BE2C (cell line): Measurements from ENCODE around the gene LYRM4.

Experiments
- DNase-seq: peaks from one replicate; pipeline ENCODE4 v3.0.0-alpha.2; 2020
- H3K27me3 ChIP-seq: fragments of 250-450 bp; sonication (Bioruptor Pico); 2 replicates; pipeline ENCODE4 v1.5.1; 2020; ENCODE audit warnings: mild to moderate bottlenecking
- H3K36me3 ChIP-seq: fragments of 250-450 bp; sonication (Bioruptor Pico); 2 replicates; pipeline ENCODE4 v1.5.1; 2020; ENCODE audit warnings: mild to moderate bottlenecking
- H3K4me1 ChIP-seq: fragments of 250-450 bp; sonication (Bioruptor Pico); 2 replicates; pipeline ENCODE4 v1.5.1; 2020
- H3K4me3 ChIP-seq: 2 replicates; pipeline ENCODE4 v1.5.1; 2011; ENCODE audit warnings: low read depth, low read length
- H3K9me3 ChIP-seq: fragments of 250-450 bp; sonication (Bioruptor Pico); 2 replicates; pipeline ENCODE4 v1.5.1; 2020
- CTCF ChIP-seq: IDR thresholded peaks from 2 replicates; pipeline ENCODE4 v1.5.1; 2012; ENCODE audit warnings: mild to moderate bottlenecking, low read depth, low read length

LYRM4 gene

GRCh38 chr6:5293692-5294091, 32.9 kb upstream of the LYRM4 start:
- Histone ChIP-seq H3K27me3 (no peaks in the 10 kb centered on the region), H3K9me3 (no peaks in the 10 kb centered on the region), H3K36me3 (no peaks in the 10 kb centered on the region), H3K4me1 (no peaks in the 10 kb centered on the region), H3K4me3 (no peak overlapping the region)
- no peak for TF ChIP-seq CTCF
- DNase-seq = no peak

- no peaks in the 10 kb centered on the region for H3K4me1 ChIP-seq
- H3K36me3 ChIP-seq = no peaks in the 10 kb centered on the region
- H3K9me3 ChIP-seq = no peaks in the 10 kb centered on the region
- DNase-seq = no peak
- TF ChIP-seq CTCF = no peak
- no peak overlapping the region for H3K4me3 ChIP-seq
- H3K27me3 ChIP-seq = no peaks in the 10 kb centered on the region
Measured at GRCh38 chr6:5292154-5292553, 31.4 kb upstream of the LYRM4 start.

GRCh38 chr6:5290500-5290899, 29.8 kb upstream of the LYRM4 start:
- no peak for TF ChIP-seq CTCF
- no peak overlapping the region for H3K4me3 ChIP-seq
- H3K36me3 ChIP-seq = no peaks in the 10 kb centered on the region
- no peaks in the 10 kb centered on the region for H3K9me3 ChIP-seq
- no peaks in the 10 kb centered on the region for H3K27me3 ChIP-seq
- H3K4me1 ChIP-seq = no peaks in the 10 kb centered on the region
- no peak for DNase-seq

GRCh38 chr6:5290097-5290496, 29.3 kb upstream of the LYRM4 start:
- TF ChIP-seq CTCF = no peak
- no peaks in the 10 kb centered on the region for H3K4me1 ChIP-seq
- DNase-seq = no peak

GRCh38 chr6:5287966-5288297, 27.2 kb upstream of the LYRM4 start:
- no peaks in the 10 kb centered on the region for H3K27me3 ChIP-seq

More at GRCh38 chr6:5290097-5290496, 29.3 kb upstream of the LYRM4 start:
- H3K4me3 ChIP-seq = no peak overlapping the region
- H3K27me3 ChIP-seq = no peaks in the 10 kb centered on the region
- no peaks in the 10 kb centered on the region for H3K36me3 ChIP-seq
- no peaks in the 10 kb centered on the region for H3K9me3 ChIP-seq

More at GRCh38 chr6:5287966-5288297, 27.2 kb upstream of the LYRM4 start:
- DNase-seq = no peak
- Histone ChIP-seq H3K4me3 (no peak overlapping the region), H3K4me1 (no peaks in the 10 kb centered on the region), H3K9me3 (no peaks in the 10 kb centered on the region), H3K36me3 (no peaks in the 10 kb centered on the region)
- TF ChIP-seq CTCF = no peak
